Liver (tissue), 3 donors: ENCODE data around the gene CT45A10.
"Not testable (repeated sequence)": the region's sequence is repeated elsewhere in the genome, so short reads cannot be mapped to it uniquely, and the experiment has no call there.

ENCODE experiments used
- EGR1 ChIP-seq, 2 donors: IDR thresholded peaks; 2 replicates each; pipeline ENCODE4 v1.6.1; 2016 to 2018; ENCODE audit warnings: antibody characterized with exemption in 2 of 2, low read depth in 2 of 2
- TF ChIP-seq, protein P1 (sequence below): fragments of 150-350 bp; IDR thresholded peaks from 2 replicates; pipeline ENCODE4 v1.5.1; 2017; ENCODE audit warnings: improper control_type of control experiment, low read depth, low read length; ENCODE audit not compliant: missing input control
- donor health status: healthy.
- donor health status: healthy.

DNA sequence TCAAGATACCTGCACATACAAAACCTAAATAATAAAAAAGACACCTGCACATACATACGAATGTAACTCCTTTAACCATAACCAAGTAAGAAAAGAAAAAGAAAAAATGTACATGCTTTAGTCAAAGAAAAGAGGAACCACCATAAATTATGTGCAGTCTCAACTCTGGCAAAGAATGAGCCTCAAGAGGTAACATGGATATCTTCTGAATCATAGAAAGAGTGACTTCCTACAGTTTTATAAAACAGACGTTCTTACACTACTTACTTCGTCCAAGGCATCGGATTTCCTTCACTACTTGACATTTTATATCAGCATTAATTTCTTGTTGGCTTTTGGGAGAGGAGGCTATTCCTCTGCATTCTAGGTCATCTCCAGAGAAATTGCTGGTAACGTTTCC, 10.5 kb downstream of the CT45A10 start:
- TF ChIP-seq, protein P1, sequence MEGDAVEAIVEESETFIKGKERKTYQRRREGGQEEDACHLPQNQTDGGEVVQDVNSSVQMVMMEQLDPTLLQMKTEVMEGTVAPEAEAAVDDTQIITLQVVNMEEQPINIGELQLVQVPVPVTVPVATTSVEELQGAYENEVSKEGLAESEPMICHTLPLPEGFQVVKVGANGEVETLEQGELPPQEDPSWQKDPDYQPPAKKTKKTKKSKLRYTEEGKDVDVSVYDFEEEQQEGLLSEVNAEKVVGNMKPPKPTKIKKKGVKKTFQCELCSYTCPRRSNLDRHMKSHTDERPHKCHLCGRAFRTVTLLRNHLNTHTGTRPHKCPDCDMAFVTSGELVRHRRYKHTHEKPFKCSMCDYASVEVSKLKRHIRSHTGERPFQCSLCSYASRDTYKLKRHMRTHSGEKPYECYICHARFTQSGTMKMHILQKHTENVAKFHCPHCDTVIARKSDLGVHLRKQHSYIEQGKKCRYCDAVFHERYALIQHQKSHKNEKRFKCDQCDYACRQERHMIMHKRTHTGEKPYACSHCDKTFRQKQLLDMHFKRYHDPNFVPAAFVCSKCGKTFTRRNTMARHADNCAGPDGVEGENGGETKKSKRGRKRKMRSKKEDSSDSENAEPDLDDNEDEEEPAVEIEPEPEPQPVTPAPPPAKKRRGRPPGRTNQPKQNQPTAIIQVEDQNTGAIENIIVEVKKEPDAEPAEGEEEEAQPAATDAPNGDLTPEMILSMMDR, result not testable (repeated sequence)
- TF ChIP-seq EGR1 (IDR thresholded peaks at IDR 0.05; ENCODE audit: low read depth in 2 of 2), result not testable (repeated sequence)
